Testis (tissue), 2 donors: ENCODE data around the gene MPL.
A peak's percentile ranks its signal among the peaks of the same experiment; 100 is the strongest.

ENCODE experiments used
- CTCF ChIP-seq, 3 experiments: fragments of 450-650 bp in 2 of 3; fragments of 200-600 bp in 1 of 3; sonication (generic) in 1 of 3; IDR thresholded peaks; one replicate each; pipeline ENCODE4 v1.5.1; 2016 to 2019; ENCODE audit warnings: antibody characterized with exemption in 3 of 3, mild to moderate bottlenecking in 2 of 3, moderate library complexity in 1 of 3
- POLR2A ChIP-seq: fragments of 450-650 bp; IDR thresholded peaks from one replicate; pipeline ENCODE4 v1.6.1; 2017; ENCODE audit warnings: antibody characterized with exemption, mild to moderate bottlenecking, moderate library complexity

GRCh38 chr1:43367026-43367903 lies 29.6 kb downstream of the MPL start:
- TF ChIP-seq CTCF (IDR thresholded peaks at IDR 0.05) = peak in 1 of 3 experiments; percentile 4
- no peak for TF ChIP-seq POLR2A
